Nephron progenitor cell (in vitro differentiated cells): ENCODE results near the gene HOOK1.

Experiments used
- DNase-seq: peaks from one replicate; pipeline ENCODE4 v3.0.0; 2021
- H3K27ac Mint-ChIP-seq: 2 replicates; pipeline ENCODE4 v1.8.0; 2021; ENCODE audit warnings: mild to moderate bottlenecking, moderate library complexity, mixed read lengths
- H3K27me3 Mint-ChIP-seq: 2 replicates; pipeline ENCODE4 v1.8.0; 2021; ENCODE audit warnings: mild to moderate bottlenecking, low read depth, mixed read lengths; ENCODE audit not compliant: poor library complexity
- H3K36me3 Mint-ChIP-seq: 2 replicates; pipeline ENCODE4 v1.8.0; 2021; ENCODE audit warnings: low read depth, mixed read lengths
- H3K4me1 Mint-ChIP-seq: 2 replicates; pipeline ENCODE4 v1.8.0; 2021; ENCODE audit warnings: mixed read lengths
- H3K4me3 Mint-ChIP-seq: 2 replicates; pipeline ENCODE4 v1.8.0; 2021; ENCODE audit warnings: mild to moderate bottlenecking, moderate library complexity, mixed read lengths
- H3K9me3 Mint-ChIP-seq: 2 replicates; pipeline ENCODE4 v1.8.0; 2021; ENCODE audit warnings: mild to moderate bottlenecking, moderate library complexity, mixed read lengths
- TF ChIP-seq, protein P1 (sequence below): fragments of 200-600 bp; sonication (generic); IDR thresholded peaks from 2 replicates; pipeline ENCODE4 v1.5.0; 2021; ENCODE audit warnings: antibody characterized with exemption

HOOK1 gene

GRCh38 chr1:59798600-59798999 lies 16.1 kb upstream of the HOOK1 start:
- Mint-ChIP-seq H3K4me1 (no peaks in the 10 kb centered on the region), H3K4me3 (no peak overlapping the region), H3K27me3 (peaks cover 3% of the 10 kb centered on the region), H3K27ac (no peak overlapping the region), H3K9me3 (peaks cover 12% of the 10 kb centered on the region), H3K36me3 (no peaks in the 10 kb centered on the region)
- no peak for DNase-seq
- TF ChIP-seq, protein P1, sequence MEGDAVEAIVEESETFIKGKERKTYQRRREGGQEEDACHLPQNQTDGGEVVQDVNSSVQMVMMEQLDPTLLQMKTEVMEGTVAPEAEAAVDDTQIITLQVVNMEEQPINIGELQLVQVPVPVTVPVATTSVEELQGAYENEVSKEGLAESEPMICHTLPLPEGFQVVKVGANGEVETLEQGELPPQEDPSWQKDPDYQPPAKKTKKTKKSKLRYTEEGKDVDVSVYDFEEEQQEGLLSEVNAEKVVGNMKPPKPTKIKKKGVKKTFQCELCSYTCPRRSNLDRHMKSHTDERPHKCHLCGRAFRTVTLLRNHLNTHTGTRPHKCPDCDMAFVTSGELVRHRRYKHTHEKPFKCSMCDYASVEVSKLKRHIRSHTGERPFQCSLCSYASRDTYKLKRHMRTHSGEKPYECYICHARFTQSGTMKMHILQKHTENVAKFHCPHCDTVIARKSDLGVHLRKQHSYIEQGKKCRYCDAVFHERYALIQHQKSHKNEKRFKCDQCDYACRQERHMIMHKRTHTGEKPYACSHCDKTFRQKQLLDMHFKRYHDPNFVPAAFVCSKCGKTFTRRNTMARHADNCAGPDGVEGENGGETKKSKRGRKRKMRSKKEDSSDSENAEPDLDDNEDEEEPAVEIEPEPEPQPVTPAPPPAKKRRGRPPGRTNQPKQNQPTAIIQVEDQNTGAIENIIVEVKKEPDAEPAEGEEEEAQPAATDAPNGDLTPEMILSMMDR, result no peak

GRCh38 chr1:59803458-59804038 lies 11.2 kb upstream of the HOOK1 start:
- DNase-seq, result no peak
- no peaks in the 10 kb centered on the region for H3K4me1 Mint-ChIP-seq
- peaks cover 9% of the 10 kb centered on the region for H3K27me3 Mint-ChIP-seq
- no peaks in the 10 kb centered on the region for H3K36me3 Mint-ChIP-seq
- H3K9me3 Mint-ChIP-seq, result no peaks in the 10 kb centered on the region
- TF ChIP-seq, protein P1, result no peak
- no peak overlapping the region for H3K4me3 Mint-ChIP-seq
- H3K27ac Mint-ChIP-seq, result no peak overlapping the region

- H3K4me3 Mint-ChIP-seq, result no peak overlapping the region
- H3K36me3 Mint-ChIP-seq, result no peaks in the 10 kb centered on the region
- no peaks in the 10 kb centered on the region for H3K9me3 Mint-ChIP-seq
- H3K27me3 Mint-ChIP-seq, result peaks cover 15% of the 10 kb centered on the region
- no peaks in the 10 kb centered on the region for H3K4me1 Mint-ChIP-seq
- no peak overlapping the region for H3K27ac Mint-ChIP-seq
- DNase-seq, result no peak
- TF ChIP-seq, protein P1, result no peak
These were observed 10.4 kb upstream of the HOOK1 start for GRCh38 chr1:59804301-59804700.

DNA sequence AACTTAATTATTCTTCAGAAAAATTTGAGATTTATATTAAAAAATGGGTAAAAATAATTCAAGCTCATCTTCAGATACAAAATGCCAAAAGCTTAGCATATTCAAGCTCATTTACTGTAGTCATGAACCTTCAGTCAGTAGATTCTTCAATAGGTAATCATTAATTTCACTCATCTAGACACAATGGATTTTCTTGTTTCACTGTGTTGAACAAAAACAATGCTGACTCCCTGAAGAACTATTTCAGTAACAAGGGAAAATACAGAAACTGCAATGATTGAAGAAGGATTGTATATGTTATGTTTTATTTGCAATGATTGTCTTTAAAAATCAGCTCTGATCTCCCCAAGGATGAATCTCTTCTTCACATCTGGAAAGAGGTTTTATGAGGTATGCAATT lies 9.2 kb upstream of the HOOK1 start:
- Mint-ChIP-seq H3K27me3 (peaks cover 15% of the 10 kb centered on the region), H3K4me3 (no peak overlapping the region), H3K9me3 (no peaks in the 10 kb centered on the region), H3K36me3 (no peaks in the 10 kb centered on the region), H3K27ac (no peak overlapping the region), H3K4me1 (no peaks in the 10 kb centered on the region)
- TF ChIP-seq, protein P1, result no peak
- no peak for DNase-seq

- H3K4me3 Mint-ChIP-seq, result peak overlapping the region; percentile 71
- H3K36me3 Mint-ChIP-seq, result no peaks in the 10 kb centered on the region
- DNase-seq, result peak; percentile 88
- H3K27me3 Mint-ChIP-seq, result peaks cover 17% of the 10 kb centered on the region
- TF ChIP-seq, protein P1, result no peak
- H3K27ac Mint-ChIP-seq, result no peak overlapping the region
- no peaks in the 10 kb centered on the region for H3K9me3 Mint-ChIP-seq
- no peaks in the 10 kb centered on the region for H3K4me1 Mint-ChIP-seq
These were observed 409 bp upstream of the HOOK1 start for GRCh38 chr1:59814180-59814900.

- H3K9me3 Mint-ChIP-seq, result no peaks in the 10 kb centered on the region
- H3K27ac Mint-ChIP-seq, result no peak overlapping the region
- H3K4me3 Mint-ChIP-seq, result no peak overlapping the region
- DNase-seq, result no peak
- H3K36me3 Mint-ChIP-seq, result no peaks in the 10 kb centered on the region
- H3K4me1 Mint-ChIP-seq, result no peaks in the 10 kb centered on the region
- peaks cover 24% of the 10 kb centered on the region for H3K27me3 Mint-ChIP-seq
- TF ChIP-seq, protein P1, result no peak
These were observed 1.1 kb downstream of the HOOK1 start for GRCh38 chr1:59815892-59816291.
